Measurements from ENCODE around the gene SARDH.

The SARDH gene

GRCh38 chr9:133737774-133738639 is at the start of gene SARDH:
SARDH (minus strand) TSS chr9:133738352; CDS start chr9:133734173, 4,179 bp downstream.
- DNase-seq: peak; percentile 47

GRCh38 chr9:133787754-133788025 is 49.5 kb upstream of the SARDH start:
- no peak for DNase-seq

DNA sequence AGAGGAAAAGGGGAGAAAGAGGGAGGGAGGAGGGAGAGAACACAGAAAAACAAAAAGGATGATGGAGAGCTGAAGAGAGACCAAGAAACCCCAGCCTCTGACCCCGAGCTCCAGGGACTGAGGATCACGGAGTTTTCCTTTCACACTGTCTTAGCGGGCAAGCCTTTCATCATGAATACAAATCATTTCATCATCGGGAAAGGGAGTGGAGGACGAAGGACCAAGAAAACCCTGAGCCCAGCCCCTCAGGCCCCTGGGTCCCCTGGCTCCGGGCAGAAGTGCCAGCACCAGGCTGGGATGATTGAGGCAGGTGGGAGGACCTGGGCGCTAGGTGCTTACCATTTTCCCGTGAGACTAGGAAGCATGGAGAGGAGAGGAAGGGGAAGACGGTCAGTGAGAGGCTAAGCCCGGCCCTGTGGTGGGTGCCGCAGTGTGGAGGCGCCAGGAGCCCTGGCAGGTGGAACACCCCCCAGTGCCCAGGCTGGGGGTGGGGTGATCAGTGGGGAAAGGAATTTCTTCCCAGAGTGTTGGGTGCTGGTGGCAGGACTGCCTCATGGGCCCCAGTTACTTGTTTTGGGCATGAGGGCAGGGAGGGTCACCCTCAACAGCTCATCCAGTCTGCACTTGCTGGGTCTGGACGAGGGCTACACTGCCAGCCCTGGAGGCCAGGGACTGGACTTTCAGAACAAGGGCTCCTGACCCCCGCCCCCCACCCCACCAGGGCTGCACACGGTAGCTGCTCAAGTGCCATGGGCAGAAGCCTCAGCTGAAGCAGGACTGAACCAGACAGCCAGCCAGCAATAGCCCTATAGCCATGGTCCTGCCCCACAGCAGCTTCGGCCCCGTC is 49.0 kb upstream of the SARDH start:
- DNase-seq: no peak

DNA sequence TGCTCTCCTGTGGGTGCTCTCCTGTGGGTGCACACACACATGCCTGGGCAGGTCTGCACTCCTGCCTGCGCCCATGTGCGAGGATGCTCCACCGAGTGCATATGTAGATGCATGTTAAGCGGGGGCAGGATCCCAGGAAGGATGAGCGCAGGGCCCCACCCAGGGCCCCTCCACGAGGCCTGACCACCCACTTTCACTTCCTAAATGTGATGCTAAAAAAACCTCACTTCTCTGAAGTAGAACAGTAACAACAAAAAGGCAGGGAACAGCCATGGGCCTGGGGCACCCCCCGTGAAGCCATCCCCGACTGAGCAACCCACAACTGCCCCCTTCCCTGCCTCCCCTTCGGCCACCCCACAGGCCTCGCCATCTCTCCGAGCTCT is 48.2 kb upstream of the SARDH start:
- DNase-seq: no peak

DNA sequence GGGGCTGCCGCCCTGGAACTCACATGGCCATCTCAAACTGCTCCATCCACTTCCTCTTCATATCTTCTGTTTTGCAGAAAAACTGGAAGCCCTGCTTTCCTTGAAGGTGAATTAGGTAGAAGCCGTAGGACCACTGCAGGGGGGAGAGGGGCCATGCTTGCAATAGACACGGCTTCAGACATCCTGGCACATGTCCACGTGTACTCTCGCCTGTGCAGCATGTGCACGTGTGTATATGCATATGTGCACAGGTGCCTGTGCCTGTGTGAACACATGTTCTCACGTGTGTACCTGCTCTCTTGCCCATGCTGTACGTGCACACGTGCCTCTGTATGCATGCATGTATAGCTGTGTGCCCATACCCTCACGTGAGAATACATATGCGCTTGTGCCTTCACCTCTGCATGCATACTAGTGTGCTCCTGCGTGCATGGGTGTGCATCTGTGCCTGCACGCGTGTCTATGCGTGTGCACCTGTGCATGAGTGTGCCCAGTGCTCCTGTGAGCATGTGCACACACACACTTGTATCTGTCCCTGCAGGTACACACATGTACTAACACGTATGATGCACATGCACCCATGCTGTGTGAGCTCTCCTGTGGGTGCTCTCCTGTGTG is 47.7 kb upstream of the SARDH start:
- no peak for DNase-seq

DNA sequence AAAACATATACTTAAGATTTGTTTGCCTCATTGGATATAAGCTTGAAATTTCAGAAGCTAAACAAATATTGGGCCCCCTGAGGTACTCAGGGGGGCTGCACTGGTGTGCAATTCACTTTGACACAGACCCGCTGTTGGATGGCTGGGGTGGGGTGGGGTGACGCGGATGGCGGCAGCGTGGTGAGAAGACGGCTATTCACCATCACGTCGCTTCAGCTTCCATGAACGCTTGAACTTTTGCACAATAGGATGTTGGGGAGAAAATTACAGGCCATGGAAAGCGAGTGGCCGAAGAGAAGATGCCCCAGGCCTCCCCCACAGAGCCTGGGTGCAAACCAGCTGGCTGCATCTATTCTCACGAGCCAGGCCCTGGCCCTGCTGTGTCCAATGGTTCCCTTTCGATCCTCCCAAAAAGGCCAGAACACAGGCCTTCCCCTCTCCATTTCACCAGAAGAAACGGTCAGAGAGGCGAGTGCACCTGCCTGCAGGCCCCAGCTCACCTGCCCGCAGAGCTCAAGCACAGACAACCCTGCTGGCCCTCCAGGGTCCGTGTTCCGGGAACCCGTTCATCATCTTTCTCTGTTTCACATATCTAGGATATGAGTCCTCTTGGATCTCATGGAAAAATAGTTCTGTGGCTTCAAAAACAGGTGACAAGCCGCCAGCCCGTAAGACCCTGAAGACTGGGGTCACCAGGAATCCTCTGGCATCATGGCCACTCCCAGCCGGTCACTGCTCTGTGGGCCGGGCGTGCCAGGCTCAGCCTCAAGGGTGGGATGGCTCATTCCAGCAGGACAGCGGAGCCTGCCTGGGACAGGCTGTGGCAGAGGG is 46.8 kb upstream of the SARDH start:
- no peak for DNase-seq

GRCh38 chr9:133783331-133783731 is 45.2 kb upstream of the SARDH start:
- DNase-seq: no peak

- no peak for DNase-seq
Observed at GRCh38 chr9:133782157-133783130, 44.3 kb upstream of the SARDH start.

DNA sequence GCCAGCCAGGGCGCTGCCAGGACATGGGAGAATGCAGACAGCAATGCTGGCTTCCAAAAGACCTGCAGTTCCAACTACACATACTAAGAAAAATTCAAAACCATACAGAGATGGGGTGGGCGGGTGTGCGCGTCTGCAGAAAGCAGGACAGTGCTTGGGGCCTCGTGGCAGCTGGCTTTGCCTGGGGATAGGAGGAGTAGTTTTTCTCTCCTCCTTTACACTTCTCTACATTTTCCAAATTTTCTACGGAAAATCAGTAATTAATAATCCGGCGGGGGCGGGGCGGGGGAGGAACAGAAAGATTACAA is 43.6 kb upstream of the SARDH start:
- DNase-seq: no peak

GRCh38 chr9:133780962-133781827 is 43.0 kb upstream of the SARDH start:
- DNase-seq: no peak

DNA sequence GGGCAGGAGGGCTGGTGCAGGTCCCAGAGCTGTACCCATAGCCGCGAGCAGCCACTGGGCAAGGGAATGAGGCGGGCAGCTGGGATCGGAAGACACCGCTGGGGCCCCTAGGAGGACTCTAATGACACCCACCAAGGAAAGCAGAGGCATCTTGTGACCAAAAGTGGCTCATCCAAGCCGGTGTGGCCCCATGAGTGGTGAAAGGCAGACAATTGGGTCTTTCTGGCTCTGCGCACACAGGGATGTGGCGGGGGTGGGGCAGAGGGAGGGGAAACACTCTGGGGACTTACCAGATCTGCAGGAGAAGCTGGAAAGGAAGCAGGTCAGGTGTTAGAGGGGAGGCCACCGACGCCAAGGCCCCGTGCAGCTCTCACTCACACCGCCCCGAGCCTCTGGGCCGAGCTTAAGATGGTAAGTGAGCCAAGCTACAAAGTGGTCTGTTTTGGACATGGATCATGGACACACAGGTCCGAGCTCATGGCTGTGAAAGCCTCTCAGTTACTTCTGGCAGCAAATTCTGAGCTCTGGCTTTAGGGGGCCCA is 42.3 kb upstream of the SARDH start:
- DNase-seq: no peak

- DNase-seq: no peak
Observed at GRCh38 chr9:133779516-133780403, 41.6 kb upstream of the SARDH start.

- DNase-seq: no peak
Observed at GRCh38 chr9:133779081-133779480, 40.9 kb upstream of the SARDH start.

DNA sequence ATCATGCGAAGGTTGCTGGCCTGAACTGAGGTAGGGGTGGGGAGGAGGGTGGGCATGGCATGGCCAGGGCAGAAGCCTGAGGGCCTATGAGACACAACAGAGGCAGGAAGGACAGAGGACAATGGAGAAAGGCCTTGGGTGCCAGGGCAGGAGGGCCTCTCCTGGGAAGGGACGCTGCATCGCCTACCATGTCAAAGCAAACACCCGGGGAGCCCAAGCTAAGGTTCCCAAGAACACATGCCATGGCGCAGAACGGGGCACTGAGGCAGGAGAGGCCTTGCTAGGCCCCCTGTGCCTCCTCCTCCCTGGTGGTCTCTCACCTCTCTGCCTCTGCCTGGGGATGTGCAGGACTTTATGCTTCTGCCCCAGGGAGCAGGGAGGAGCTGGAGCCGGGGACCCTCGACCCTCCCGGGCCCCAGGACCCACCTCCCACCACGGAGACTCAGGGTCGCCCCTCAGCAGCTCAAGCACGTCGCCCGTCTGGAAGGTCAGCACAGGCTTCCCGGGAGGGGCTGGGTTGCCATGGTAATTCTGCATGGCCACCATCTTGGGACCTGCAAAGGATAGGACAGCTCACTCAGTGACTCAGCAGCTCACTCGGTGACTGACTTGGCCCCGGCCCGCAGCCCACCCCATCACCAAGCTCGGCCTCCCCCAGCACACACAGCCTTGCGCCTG is 40.3 kb upstream of the SARDH start:
- DNase-seq: no peak

DNA sequence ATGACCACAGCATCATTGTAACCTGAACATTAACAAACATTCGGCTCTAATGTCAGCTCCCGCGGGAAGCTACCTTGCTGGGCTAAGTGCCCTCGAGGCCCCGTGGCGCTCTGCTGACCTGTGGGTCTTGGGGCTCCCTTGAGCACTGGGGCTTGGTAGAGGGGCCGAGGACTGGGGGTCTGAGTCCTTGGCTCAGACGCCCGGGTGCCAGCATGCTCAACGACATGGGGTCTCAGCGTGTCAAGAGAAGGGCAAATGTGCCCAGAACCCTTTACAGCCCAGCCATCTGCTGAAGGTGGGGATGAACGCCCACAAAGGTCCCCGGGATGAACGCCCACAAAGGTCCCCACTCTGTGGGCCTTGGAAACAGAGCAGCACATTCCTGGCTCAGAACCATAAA is 39.7 kb upstream of the SARDH start:
- no peak for DNase-seq

GRCh38 chr9:133777068-133777791 is 39.1 kb upstream of the SARDH start:
- DNase-seq: no peak

GRCh38 chr9:133775951-133776905 is 38.1 kb upstream of the SARDH start:
- no peak for DNase-seq

Measured in DMS79 (cell line).